Caco-2 (cell line): ENCODE results near the gene CIC. TPM values are rescaled to one million over a fixed set of nuclear protein-coding genes. Genes with fewer than 3 reads are reported as not detected.

Experiments used
- BruUV-seq: library from RNA; stranded (reverse); fragments of 400-500 nt; replicated peaks from 2 replicates; lab custom pipeline; 2021; lab: Mats Ljungman, UMichigan
- CTCF ChIA-PET: fragments of 300-600 bp; sonication (Branson Sonifier 250); formaldehyde crosslinking; loops from one replicate; lab custom pipeline; 2022; ENCODE audit warnings: antibody characterized with exemption; lab: Charles Lee
- POLR2A ChIA-PET: fragments of 300-600 bp; sonication (Branson Sonifier 250); formaldehyde crosslinking; loops from one replicate; lab custom pipeline; 2022; ENCODE audit warnings: antibody characterized with exemption; lab: Charles Lee
- DNase-seq, 2 experiments: peaks; one replicate each; pipeline versions ENCODE4 v3.0.0 to v3.0.0-alpha.2; 2020 to 2022
- H3K27me3 ChIP-seq: replicated peaks from 2 replicates; pipeline ENCODE4 v1.6.0; 2011; ENCODE audit warnings: low read length; ENCODE audit not compliant: control insufficient read depth, insufficient read depth
- H3K36me3 ChIP-seq: 2 replicates; pipeline ENCODE4 v1.5.1; 2011; ENCODE audit warnings: low read length; ENCODE audit not compliant: control insufficient read depth, insufficient read depth
- H3K4me1 ChIP-seq: fragments of 250-450 bp; sonication (Bioruptor Pico); 2 replicates; pipeline ENCODE4 v1.5.1; 2020; ENCODE audit warnings: mild to moderate bottlenecking
- H3K4me3 ChIP-seq: 2 replicates; pipeline ENCODE4 v1.5.1; 2011; ENCODE audit warnings: low read depth, mild to moderate bottlenecking, control low read depth, low read length
- H3K9me3 ChIP-seq: fragments of 250-450 bp; sonication (Bioruptor Pico); 2 replicates; pipeline ENCODE4 v1.5.1; 2020; ENCODE audit warnings: mild to moderate bottlenecking, moderate library complexity
- H3K27ac Mint-ChIP-seq: one replicate; pipeline ENCODE4 v1.8.0; 2022; ENCODE audit warnings: mixed read lengths; ENCODE audit not compliant: unreplicated experiment
- H3K27me3 Mint-ChIP-seq: one replicate; pipeline ENCODE4 v1.8.0; 2022; ENCODE audit warnings: mixed read lengths; ENCODE audit not compliant: insufficient read depth, unreplicated experiment
- H3K36me3 Mint-ChIP-seq: one replicate; pipeline ENCODE4 v1.8.0; 2022; ENCODE audit warnings: mild to moderate bottlenecking, mixed read lengths; ENCODE audit not compliant: insufficient read depth, unreplicated experiment
- H3K4me1 Mint-ChIP-seq: one replicate; pipeline ENCODE4 v1.8.0; 2022; ENCODE audit warnings: low read depth, mixed read lengths; ENCODE audit not compliant: unreplicated experiment
- H3K4me3 Mint-ChIP-seq: one replicate; pipeline ENCODE4 v1.8.0; 2022; ENCODE audit warnings: mild to moderate bottlenecking, moderate library complexity, mixed read lengths; ENCODE audit not compliant: unreplicated experiment
- H3K9me3 Mint-ChIP-seq: one replicate; pipeline ENCODE4 v1.8.0; 2022; ENCODE audit warnings: mixed read lengths; ENCODE audit not compliant: unreplicated experiment
- CTCF ChIP-seq, 2 experiments: fragments of 200-600 bp in 1 of 2; IDR thresholded peaks; 1 replicate in 1 of 2; 2 replicates in 1 of 2; pipeline versions ENCODE4 v1.5.1 to v1.8.0; 2011 to 2022; ENCODE audit warnings: antibody characterized with exemption in 1 of 2, control low read depth in 1 of 2, inconsistent platforms in 1 of 2, low read depth in 1 of 2, low read length in 1 of 2, mild to moderate bottlenecking in 1 of 2, moderate library complexity in 1 of 2; ENCODE audit not compliant: insufficient read depth in 1 of 2, severe bottlenecking in 1 of 2, unreplicated experiment in 1 of 2
- intact Hi-C: fragments of 100-400 bp; cut with micrococcal nuclease; formaldehyde crosslinking; loops from one replicate; pipeline ENCODE4 v1.10.0; 2022; ENCODE audit not compliant: unreplicated experiment
- total RNA-seq: library from RNA; stranded (reverse); gene quantifications from 2 replicates; pipeline ENCODE4 v1.2.3, GENCODE V29; 2022

CIC gene
- total RNA-seq, 1 experiment from 2014 or later, result 47.8 TPM

- intact Hi-C loops, result no loop called here
- Mint-ChIP-seq H3K9me3 (no peaks in the 10 kb centered on the region), H3K27ac (peak overlapping the region; percentile 67), H3K36me3 (peaks cover 75% of the 10 kb centered on the region), H3K4me3 (no peak overlapping the region), H3K27me3 (no peaks in the 10 kb centered on the region), H3K4me1 (peaks cover 35% of the 10 kb centered on the region)
- TF ChIP-seq CTCF (IDR thresholded peaks at IDR 0.05; ENCODE audit: insufficient read depth in 1 of 2, low read depth in 1 of 2, low read length in 1 of 2, severe bottlenecking in 1 of 2, unreplicated experiment in 1 of 2), result no peak
- no peak overlapping the region for H3K4me3 ChIP-seq
- no peaks in the 10 kb centered on the region for H3K9me3 ChIP-seq
- peaks cover 5% of the 10 kb centered on the region for H3K36me3 ChIP-seq
- no peaks in the 10 kb centered on the region for H3K27me3 ChIP-seq
- no peak for DNase-seq
- ChIA-PET POLR2A (no interaction called here), CTCF (no interaction called here)
- H3K4me1 ChIP-seq, result peaks cover 26% of the 10 kb centered on the region
- no TSS peak for BruUV-seq
These were observed 19.8 kb upstream of the CIC start for GRCh38 chr19:42249149-42249750.

DNA sequence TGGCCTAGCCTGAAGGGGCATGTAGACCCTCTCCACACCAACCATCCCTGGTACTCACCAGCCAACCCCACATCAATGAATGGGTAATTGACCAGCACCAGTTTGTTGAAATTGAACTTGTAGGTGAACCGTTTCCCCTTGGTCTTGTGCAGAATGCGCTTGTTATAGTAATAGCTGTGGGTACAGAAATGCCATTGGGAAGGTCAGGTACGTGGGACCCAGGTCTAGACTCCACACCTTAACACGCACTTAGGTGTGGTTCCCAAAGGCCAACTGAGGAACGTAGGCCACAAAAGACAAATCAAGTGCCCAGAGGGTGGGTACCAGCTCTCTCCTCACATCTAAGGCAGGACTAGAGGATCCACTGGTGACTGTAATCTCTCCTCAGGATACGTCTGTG, 19.3 kb upstream of the CIC start:
- no peak for DNase-seq
- Histone ChIP-seq H3K4me1 (peaks cover 26% of the 10 kb centered on the region), H3K9me3 (no peaks in the 10 kb centered on the region), H3K4me3 (no peak overlapping the region), H3K36me3 (peaks cover 5% of the 10 kb centered on the region), H3K27me3 (no peaks in the 10 kb centered on the region)
- Mint-ChIP-seq H3K9me3 (no peaks in the 10 kb centered on the region), H3K27ac (peak overlapping the region; percentile 67), H3K4me1 (peaks cover 33% of the 10 kb centered on the region), H3K36me3 (peaks cover 75% of the 10 kb centered on the region), H3K27me3 (no peaks in the 10 kb centered on the region), H3K4me3 (no peak overlapping the region)
- BruUV-seq, result no TSS peak
- intact Hi-C loops, result no loop called here
- no peak for TF ChIP-seq CTCF (IDR thresholded peaks at IDR 0.05; ENCODE audit: insufficient read depth in 1 of 2, low read depth in 1 of 2, low read length in 1 of 2, severe bottlenecking in 1 of 2, unreplicated experiment in 1 of 2)
- ChIA-PET POLR2A (no interaction called here), CTCF (no interaction called here)

- Histone ChIP-seq H3K4me3 (no peak overlapping the region), H3K4me1 (peaks cover 26% of the 10 kb centered on the region), H3K36me3 (peaks cover 5% of the 10 kb centered on the region), H3K9me3 (no peaks in the 10 kb centered on the region), H3K27me3 (no peaks in the 10 kb centered on the region)
- H3K4me3 Mint-ChIP-seq, result no peak overlapping the region
- BruUV-seq, result no TSS peak
- H3K27ac Mint-ChIP-seq, result peak overlapping the region; percentile 67
- H3K36me3 Mint-ChIP-seq, result peaks cover 75% of the 10 kb centered on the region
- peaks cover 28% of the 10 kb centered on the region for H3K4me1 Mint-ChIP-seq
- no peaks in the 10 kb centered on the region for H3K27me3 Mint-ChIP-seq
- DNase-seq, result no peak
- ChIA-PET POLR2A (no interaction called here), CTCF (no interaction called here)
- H3K9me3 Mint-ChIP-seq, result no peaks in the 10 kb centered on the region
- TF ChIP-seq CTCF (IDR thresholded peaks at IDR 0.05; ENCODE audit: insufficient read depth in 1 of 2, low read depth in 1 of 2, low read length in 1 of 2, severe bottlenecking in 1 of 2, unreplicated experiment in 1 of 2), result no peak
- intact Hi-C loops, result no loop called here
These were observed 18.8 kb upstream of the CIC start for GRCh38 chr19:42250183-42250665.
